Ecto neural progenitor cell (in vitro differentiated cells): ENCODE data around the gene AHCTF1.
"Not testable (repeated sequence)": the region's sequence is repeated elsewhere in the genome, so short reads cannot be mapped to it uniquely, and the experiment has no call there.

ENCODE experiments used
- DNase-seq: peaks from one replicate; pipeline ENCODE4 v3.0.0-alpha.2; 2018; ENCODE audit warnings: low spot score

Gene AHCTF1

GRCh38 chr1:246916026-246916923 is 15.5 kb downstream of the AHCTF1 start:
- DNase-seq: not testable (repeated sequence)

DNA sequence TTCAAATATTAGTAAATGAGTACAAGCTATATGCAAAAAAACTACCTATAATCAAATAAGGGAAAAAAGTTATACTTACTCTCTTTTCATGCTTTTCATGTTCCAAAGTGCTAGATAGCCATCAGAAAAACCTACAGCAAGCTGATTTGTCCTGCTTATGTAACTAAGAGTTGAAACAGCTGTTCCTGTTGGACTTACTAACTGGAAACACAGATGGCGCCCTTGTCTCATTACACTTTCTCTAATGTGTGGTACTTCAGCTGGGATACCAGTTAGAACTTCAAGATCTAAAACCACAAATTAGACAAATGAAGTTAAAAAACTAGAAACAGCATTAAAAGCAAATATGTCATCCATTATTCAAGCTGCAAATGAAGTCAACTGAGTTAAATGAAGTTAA is 24.3 kb downstream of the AHCTF1 start:
- no peak for DNase-seq

DNA sequence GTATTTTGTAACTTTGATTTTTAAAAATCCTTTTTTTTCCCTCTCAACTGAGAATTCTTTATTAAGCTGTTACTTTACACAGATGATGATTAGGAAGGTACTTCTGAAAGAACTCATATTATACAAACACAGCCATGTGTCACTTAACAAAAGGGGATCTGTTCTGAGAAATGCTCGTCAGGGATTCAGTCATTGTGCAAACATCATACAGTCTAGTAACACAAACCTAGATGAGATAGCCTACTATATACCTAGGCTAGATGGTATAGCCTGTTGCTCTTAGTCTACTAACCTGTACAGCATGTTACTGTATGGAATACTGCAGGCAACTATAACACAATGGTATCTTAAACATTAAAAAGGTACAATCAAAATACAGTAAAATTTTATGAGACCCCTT is 24.9 kb downstream of the AHCTF1 start:
- no peak for DNase-seq

GRCh38 chr1:246901874-246902273 is 29.9 kb downstream of the AHCTF1 start:
- no peak for DNase-seq

DNA sequence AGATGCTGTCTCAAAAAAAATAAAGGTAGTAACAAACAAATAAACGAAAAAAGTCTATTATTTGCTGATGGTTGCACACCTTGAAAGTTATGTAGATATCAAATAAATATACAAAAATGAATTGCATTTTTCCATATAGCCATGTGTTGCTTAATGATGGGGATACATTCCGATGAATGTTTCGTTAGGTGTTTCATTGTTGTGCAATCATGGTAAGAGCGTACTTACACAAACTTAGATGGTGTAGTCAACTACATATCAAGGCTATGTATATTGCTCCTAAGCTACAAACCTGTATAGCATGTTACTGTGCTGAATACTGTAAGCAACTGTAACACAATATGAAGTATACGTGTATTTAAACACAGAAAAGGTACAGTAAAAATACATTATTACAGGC is 34.4 kb downstream of the AHCTF1 start:
- DNase-seq: no peak

GRCh38 chr1:246893191-246893939 is 38.4 kb downstream of the AHCTF1 start:
- no peak for DNase-seq

GRCh38 chr1:246891105-246891504 is 40.6 kb downstream of the AHCTF1 start:
- no peak for DNase-seq

DNA sequence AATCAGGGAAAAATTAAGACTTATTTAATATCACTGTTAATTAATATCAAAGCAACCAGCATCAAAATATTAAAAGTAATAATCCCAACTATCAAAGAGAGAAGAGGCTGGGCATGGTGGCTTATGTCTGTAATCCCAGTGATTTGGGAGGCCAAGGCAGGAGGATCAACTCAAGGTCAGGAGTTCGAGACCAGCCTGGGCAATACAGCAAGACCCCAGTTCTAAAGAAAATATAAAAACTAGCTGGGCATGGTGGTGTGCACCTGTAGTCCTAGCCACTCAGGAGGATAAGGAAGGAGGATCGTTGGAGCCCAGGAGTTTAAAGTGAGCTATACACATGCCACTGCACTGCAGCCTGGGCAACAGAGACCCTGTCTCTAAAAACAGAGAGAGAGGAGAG is 43.2 kb downstream of the AHCTF1 start:
- no peak for DNase-seq

GRCh38 chr1:246885389-246885788 is 46.4 kb downstream of the AHCTF1 start:
- DNase-seq: not testable (repeated sequence)

DNA sequence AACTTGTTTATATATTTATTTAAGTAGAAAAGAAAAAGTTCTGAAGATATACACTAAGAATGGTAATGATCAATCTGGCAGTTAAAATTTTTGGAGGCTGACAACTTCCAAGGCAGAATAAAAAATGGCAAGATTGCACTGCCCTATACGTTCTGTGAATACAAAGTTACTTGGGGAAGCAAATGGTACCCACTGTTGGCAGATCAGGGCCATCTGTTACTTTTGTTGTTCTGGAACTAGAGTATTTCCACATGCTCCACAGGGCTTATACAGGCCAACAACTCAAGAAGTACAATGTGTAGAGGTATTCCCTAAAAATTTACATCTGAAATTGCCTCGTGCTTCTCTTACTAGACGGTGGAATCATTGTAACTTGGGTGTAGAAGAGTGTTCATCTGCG is 53.2 kb downstream of the AHCTF1 start:
- no peak for DNase-seq

- no peak for DNase-seq
Observed at GRCh38 chr1:246876431-246876830, 55.3 kb downstream of the AHCTF1 start.

DNA sequence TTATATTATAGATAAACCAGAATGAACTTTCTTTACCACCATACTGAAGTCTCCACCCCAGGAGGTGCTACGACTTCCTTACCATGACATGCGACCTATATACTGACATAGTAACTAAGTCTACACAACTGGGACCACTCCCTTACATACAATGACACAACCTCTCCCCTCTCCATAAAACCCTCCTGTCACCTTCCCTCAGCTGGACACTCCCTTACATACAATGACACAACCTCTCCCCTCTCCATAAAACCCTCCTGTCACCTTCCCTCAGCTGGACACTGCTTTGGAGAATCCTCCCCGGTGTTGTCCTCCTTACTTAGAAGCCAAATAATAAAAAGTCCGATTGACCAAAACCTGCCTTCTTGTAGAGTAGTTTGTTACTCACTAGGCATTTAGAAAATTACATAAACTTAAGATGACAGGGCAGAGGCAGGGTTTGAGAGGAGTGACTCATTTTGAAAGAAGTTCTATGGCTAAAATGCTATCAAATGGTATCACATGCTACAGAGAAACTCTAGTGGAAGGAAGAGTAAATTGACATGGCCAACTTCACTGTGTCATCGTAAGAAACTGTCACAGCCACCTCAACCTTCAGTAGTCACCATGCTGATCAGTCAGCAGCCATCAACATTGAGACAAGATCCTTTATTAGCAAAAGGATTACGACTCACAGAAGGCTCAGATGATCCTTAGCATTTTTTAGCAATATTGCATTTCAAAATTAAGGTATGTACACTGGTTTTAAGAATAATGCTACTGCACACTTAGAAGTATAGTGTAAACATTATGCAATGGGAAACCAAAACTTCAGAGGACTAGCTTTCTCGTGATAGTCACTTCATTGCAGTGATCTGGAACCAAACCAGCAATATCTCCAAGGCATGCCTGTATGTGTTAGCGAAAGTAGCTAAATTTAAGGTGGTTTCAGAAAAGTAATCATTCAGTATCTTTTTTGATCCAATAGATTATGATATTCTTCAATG is 56.4 kb downstream of the AHCTF1 start:
- no peak for DNase-seq

DNA sequence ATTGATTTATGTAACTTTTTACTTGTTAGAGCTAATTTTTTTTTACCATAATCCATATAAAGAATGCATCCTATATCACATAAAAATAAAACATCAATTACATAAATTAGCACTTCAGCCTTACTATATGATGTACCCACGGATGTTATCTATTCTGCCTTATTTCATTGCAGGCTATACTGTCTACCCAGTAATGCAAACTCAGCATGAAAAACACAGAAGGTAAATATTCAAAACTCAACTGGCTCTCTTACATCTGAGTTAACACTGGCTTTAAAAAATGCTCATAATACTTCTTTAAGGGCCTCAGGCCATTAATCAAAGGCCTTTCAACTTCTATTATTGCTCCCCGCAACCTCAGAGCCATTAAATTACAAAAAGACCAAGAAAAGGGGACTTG is 65.8 kb downstream of the AHCTF1 start:
- no peak for DNase-seq

DNA sequence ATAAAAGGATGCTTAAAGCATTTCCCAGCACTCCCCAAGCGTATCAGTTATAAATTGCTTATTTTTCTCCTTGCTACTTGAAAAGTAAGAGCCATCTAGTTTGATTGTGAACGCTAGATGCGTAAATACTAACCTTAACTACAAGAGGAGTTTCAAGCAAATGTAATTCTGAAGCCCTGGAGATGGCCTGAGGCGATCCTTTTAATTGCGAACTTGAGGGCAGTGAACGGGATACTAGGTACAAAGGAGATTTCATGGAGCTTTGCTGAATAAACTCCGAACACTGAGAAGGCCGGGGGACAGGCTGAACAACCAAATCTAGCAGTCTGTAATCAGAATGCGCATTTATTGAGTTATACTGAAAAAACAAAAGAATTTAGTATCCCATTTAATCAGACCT is 68.0 kb downstream of the AHCTF1 start:
- not testable (repeated sequence) for DNase-seq

- no peak for DNase-seq
Observed at GRCh38 chr1:246860401-246860800, 71.3 kb downstream of the AHCTF1 start.

DNA sequence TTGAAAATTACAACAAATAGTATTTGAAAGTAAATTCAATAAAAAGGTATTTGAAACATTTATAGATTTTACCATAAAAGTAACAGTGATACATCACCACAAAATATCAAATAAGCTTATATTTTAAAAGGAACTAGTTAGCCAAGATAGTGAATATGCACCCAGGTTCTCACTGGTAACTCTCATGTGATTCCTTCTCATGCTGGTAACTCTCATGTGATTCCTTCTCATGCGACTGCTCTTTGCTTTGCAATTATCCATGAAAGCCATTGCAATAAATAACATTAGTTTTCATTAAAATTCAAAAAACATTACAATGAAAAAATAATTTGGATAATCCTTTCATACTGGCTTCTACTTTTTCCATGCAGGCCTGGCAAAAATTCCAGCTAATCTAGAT is 75.4 kb downstream of the AHCTF1 start:
- DNase-seq: no peak

GRCh38 chr1:246850640-246851039 is 81.1 kb downstream of the AHCTF1 start:
- not testable (repeated sequence) for DNase-seq

DNA sequence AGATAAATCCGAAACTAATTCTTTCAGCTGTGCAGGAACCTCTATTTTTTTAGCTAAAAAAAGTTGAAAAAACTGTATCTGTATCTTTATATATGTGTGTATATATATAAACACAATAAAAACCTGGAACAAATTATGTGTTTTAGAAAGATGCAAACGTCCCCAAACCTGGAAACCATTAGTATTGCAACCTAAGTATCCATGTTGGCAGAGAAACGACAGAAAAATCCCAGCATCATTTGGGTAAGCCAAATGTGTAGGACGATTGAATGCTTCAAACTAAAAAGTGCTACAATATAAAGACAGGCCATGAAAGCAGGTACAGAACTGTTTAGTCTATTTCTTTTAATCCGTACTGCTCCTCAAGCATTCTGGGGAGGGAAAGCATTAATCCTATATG is 87.9 kb downstream of the AHCTF1 start:
- DNase-seq: no peak

GRCh38 chr1:246840761-246841160 is 91.0 kb downstream of the AHCTF1 start:
- DNase-seq: not testable (repeated sequence)

- no peak for DNase-seq
Observed at GRCh38 chr1:246838118-246838456, 93.7 kb downstream of the AHCTF1 start.

DNA sequence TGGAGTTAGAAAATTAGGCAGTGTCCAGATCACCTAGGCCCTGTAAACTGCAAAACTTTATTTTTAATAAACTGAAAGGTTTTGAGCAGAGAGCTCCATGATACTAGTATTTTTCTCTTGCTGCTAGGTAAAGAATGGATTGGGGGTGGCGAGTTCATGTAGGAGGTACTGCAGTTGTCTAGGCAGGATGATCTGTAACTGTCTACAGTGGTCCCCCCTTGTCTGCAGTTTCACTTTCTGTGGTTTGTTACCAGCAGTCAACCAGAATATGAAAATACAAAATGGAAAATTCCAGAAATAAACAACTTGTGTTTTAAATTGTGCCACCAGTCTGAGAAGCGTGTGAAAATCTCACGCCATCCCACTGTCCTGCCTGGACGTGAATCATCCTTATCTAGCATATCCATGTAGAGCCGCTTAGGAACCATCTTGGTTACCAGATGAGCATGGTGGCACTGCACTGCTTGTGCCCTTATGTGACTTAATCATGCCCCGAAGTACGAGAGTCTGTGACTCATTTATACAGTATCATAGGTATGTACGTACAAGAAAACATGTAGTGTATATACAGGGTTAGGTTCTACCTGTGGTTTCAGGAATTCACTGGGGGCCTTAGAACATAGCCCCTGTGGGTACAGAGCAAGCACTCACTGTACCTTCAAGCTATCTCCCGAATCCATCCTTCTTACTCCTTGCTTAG is 94.2 kb downstream of the AHCTF1 start:
- DNase-seq: no peak
